Measurements from ENCODE around the gene NUP85.
"Not testable (repeated sequence)": the region's sequence is repeated elsewhere in the genome, so short reads cannot be mapped to it uniquely, and the experiment has no call there.

NUP85 gene

DNA sequence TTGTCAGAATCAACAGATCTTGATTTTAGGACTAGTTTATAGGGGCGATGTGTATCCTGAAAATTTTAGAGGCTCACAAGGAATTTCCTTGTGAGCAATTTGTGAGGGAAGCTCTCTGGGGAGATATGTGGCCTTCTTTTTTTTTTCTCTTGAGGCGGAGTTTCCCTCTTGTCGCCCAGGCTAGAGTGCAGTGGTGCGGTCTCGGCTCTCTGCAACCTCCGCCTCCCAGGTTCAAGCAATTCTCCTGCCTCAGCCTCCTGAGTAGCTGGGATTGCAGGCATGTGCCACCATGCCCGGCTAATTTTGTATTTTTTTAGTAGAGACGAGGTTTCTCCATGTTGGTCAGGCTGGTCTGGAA, 1.6 kb downstream of the NUP85 start:
- not testable (repeated sequence) for DNase-seq

DNA sequence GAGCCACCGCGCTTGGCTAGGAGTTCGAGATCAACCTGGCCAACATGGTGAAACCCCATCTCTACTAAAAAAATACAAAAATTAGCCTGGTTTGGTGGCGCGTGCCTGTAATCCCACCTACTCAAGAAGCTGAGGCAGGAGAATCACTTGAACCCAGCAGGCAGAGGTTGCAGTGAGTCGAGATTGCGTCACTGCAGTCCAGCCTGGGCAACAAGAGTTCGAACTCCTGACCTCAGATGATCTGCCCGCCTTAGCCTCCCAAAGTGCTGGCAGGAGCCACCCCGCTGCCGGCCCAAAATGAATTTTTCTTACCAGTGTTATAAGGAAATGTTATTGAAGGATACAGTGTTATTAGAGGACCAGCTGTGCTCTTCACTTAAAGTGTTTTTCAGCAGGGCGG, 2.3 kb downstream of the NUP85 start:
- DNase-seq, result no peak

DNA sequence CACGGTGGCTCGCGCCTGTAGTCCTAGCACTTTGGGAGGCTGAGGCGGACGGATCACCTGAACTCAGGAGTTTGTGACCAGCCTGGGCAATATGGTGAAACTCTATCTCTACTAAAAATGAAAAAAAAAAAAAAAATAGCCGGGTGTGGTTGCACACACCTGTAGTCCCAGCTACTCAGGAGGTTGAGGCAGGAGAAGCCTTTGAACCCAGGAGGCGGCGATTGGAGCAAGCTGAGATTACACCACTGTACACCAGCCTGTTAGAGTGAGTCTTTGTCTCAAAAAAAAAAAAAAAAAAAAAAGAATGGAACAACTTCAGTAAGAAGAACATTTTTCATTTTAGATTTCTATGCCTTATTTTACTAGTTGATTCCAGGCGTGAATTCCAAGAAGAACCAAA, 2.7 kb downstream of the NUP85 start:
- no peak for DNase-seq

DNA sequence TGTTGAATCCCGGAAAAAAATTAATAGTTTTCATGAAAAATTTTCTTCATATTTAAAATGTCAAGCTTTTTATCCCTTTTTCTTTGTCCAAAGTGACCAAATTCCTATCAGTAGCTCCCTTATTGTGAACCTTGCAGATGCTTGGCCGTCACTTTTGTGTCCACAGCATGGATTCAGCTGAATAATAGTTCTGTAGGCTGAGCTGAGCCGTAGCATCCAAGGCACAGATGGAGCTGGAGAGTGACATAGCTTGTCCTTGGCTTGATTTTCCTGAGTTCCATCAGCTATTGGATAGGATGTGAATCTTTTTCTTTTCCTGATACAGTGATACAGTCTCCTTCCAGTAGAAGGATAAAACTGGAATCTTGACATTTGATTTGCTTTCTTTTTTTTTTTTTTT, 3.6 kb downstream of the NUP85 start:
- DNase-seq, result no peak

DNA sequence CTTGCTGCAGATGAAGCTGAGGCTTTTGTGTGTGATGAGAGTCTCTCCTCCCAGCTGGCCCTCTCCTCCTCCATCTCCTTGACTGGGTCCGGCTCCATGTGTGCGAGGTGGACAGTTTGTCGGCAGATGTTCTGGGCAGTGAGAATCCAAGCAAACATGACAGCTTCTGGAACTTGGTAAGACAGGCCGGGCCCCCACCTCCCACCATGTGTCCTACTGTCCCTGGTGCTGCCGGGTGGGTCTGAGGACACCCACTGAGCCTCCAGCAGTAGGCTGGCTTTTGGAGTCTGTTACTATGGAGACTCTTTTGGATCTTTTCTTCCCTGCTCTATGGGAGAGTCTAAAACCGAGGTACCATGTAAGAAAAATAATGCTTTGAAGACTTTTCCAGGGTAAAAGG, 12.7 kb downstream of the NUP85 start:
- DNase-seq, result no peak

DNA sequence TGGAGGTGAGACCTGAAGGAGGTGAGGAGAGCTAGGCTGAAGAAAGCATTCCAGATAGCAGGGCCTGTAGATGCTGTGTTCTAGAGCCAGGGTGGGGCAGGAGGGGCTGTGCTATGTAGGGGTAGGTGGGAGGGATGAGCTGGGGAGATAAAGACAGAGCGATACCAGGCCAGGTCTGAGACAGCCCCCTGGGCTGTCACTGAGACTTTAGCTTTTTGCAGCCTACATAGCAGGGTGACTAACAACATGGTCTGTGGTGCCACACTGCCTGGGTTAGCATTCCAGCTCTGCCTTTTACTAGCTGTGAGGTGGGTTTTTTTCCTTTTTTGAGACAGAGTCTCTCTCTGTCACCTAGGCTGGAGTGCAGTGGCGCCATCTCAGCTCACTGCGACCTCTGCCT, 14.3 kb downstream of the NUP85 start:
- DNase-seq, result no peak

DNA sequence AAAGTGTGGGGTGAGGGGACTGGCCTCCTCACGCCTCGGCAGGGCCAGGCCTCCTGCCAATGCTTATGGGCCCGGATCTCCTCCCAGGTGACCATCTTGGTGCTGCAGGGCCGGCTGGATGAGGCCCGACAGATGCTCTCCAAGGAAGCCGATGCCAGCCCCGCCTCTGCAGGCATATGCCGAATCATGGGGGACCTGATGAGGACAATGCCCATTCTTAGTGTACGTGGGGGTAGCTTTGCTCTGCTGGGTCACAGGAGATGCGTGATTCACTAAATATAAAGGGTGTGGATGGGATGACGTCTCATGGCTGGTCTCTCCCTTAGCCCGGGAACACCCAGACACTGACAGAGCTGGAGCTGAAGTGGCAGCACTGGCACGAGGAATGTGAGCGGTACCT, 19.5 kb downstream of the NUP85 start:
- no peak for DNase-seq

DNA sequence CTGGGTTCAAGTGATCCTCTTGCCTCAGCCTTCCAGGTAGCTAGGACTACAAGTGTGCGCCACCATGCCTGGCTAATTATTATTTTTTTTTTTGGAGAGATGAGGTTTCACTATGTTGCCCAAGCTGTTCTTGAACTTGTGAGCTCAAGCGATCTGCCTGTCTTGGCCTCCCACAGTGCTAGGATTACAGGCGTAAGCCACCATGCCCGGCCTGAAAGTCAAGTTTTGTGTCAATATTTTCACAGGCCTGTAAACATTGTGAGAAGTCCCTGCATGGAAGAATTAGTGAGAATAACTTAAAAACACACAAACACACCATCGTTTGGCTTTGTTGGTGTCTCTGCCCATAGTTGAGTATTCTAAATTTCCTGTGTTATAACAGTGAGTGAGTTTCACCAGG, 22.2 kb downstream of the NUP85 start:
- DNase-seq, result no peak

DNA sequence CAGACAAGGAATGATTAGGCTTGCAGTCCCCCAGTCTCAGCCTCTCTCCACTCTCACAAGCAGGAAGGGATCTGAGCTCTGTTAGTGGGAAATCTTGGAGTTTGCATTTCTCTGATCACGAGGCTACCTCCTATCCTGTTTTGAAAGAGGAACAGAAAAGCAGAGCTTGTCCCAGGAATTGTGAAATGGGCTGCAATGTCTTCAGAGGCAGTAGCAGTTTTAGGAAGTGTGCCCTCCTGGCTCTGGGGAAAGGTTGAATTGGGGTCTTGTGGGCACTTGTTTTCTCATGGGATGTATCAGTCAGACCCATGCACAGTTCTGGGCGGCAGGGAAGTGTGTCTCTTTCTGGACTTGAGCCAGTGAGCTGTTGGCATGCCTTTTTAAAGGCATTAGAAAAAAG, 22.8 kb downstream of the NUP85 start:
- no peak for DNase-seq

DNA sequence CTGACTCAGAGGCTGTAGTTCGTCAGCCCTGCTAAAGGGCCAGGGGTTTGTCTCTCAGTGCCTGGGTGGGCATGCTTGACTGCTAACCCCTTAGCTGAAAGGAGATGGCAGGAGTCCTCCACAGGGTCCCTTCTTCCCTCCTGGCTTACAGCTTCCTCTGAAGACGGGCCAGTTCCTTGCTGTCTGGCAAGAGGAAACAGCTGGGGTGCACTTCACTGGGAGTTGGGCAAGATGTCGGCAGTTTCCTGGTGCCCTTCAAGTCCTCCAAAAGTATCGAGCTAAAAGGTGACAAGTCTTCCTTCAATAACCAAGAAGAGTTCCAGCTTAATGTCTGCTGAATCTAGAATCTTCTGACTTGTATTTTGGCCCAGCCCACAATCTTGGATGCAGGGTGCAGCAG, 23.4 kb downstream of the NUP85 start:
- no peak for DNase-seq

DNA sequence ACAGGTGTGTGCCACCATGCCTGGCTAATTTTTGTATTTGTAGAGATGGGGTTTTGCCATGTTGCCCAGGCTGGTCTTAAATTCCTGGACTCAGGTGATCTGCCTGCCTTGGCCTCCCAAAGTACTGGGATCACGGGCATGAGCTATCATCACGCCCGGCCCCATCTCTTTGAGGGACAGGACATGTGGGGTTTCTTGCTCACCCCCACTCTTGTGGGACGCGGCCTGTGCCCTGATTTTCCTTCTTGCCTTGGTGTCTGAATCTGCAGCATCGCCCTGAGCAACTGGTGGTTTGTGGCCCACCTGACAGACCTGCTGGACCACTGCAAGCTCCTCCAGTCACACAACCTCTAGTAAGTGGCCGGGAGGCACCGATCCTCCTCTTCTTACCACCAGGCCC, 25.6 kb downstream of the NUP85 start:
- no peak for DNase-seq

DNA sequence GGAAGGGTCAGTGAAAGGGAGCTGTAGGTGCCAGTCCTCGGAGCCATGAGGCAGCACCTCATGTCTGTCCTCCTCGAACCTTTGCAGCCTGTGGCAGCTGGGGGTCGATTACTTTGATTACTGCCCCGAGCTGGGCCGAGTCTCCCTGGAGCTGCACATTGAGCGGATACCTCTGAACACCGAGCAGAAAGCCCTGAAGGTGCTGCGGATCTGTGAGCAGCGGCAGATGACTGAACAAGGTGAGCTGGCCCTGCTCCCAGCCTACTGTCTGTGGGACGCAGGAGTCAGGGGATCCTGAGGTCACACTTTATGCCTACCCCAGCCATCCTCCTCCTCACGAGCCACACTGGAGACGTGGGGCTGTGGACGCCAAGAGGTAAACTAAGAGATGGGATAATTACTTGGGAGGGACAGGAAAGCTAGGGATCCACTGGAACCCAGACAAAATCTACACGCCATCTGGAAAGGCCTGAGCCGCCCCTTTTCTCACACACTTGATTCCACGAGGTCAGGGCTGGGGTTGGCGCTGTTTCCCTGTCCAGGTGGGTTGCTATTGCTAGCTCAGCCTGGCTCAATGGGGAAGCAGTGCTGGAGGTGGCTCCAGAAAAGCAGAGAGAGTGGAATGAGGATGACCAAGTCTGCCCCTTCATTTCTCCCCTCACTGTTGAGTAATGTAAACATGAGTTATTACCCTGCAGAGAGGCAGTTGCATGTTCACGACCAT, 26.4 kb downstream of the NUP85 start:
- no peak for DNase-seq

DNA sequence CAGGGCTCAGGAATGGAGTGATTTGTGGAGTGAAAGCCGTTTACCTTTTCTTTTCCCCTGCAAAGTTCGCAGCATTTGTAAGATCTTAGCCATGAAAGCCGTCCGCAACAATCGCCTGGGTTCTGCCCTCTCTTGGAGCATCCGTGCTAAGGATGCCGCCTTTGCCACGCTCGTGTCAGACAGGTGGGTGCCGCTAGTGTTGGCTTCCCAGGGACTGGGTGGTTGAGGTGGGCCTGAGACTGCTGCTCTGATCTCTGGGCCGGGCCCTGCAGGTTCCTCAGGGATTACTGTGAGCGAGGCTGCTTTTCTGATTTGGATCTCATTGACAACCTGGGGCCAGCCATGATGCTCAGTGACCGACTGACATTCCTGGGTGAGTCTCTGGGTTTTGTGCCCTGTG, 27.3 kb downstream of the NUP85 start:
- DNase-seq, result no peak

DNA sequence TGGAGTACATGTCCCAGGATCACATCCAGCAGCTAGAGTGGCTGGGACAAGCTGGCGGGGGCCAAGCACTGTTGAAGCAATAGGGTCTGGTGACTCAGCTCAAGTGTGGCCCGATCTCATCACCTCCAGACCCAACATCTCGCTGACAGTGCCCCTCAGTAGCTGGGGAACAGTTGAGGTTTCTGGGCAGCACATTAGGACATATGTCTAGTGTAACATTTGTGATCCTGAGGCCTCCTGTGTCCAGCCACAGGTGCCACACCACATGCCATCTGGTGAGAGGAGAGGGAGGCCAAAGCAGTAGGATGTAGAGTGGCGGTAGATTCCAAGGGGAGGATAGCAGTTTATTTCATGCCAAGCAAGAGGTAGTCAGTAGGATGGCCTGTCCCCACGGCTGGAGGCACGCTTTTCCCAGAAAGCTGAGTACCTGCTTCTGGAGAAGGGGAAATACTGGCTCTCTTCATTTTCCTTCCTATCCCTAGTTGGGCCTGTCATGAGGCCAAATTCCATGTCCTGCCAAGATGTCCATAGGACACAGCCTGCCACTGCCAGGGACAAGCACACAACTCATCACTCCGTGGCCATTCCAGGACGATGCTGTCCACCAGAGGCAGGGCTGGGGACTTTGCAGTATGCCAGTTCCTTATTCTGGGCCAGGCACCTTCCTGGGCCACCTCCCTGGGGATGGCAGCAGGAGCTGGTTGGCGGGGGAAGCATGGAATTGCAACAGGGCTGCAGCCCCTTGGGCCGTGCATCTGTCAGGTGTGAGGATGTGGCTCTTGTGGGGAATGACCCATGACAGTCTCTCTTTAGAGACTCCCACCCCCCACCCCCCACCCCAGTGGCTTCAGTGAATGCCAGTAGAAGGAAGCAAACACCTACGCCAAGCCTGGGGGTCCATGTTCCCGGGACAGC, 31.9 kb downstream of the NUP85 start:
- DNase-seq, result no peak

DNA sequence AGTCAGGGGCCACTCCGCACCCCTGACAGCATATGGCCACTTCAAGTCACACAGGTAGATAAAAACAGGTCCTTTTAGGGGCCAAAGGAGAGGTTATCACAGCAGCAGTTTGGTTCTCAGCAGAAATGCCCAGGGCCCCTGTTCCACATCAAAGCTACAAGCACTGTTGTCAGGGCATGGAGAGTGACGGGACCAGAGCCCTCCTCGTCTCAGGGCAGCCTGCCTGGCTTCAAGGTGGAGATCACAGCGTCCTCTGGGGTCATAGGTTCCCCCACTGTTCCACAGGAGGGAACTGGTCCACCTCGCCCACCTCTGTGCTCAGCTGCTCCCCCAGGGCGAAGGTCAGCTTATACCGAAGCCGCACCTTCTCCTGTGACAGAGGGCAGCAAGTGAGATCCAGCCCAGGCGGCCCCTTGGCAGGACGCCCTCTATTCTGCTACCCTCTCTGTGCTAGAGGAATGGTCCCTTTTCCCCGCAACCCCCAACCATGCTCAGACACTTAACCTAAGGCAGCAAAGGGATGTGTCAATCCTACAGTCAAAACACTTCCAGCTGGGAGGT, 32.6 kb downstream of the NUP85 start:
- DNase-seq, result no peak

DNA sequence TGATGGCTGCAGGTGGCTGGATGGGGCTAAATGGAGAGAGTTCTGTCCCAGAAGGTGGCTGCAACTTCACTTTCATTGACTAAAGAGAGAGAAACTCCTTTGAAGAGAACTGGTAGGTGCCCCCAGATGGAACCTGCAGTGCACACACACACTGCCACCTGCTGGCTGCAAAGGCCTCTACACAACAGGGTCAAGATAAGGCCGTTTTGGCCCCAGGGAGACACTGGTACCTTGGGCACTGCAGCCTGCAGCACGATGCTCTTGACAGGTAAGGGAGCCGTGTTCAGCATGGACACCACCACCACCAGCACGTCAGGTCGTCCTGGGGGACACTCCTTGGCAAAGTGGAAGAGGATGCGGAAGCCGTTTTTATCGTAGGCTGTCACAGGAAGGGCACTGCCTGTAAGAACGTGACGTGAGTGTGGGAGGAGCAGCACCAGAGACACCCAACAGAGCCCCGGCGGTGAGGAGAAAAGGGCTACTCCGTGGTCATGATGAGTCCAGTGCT, 33.3 kb downstream of the NUP85 start:
- peak; percentile 69 for DNase-seq

DNA sequence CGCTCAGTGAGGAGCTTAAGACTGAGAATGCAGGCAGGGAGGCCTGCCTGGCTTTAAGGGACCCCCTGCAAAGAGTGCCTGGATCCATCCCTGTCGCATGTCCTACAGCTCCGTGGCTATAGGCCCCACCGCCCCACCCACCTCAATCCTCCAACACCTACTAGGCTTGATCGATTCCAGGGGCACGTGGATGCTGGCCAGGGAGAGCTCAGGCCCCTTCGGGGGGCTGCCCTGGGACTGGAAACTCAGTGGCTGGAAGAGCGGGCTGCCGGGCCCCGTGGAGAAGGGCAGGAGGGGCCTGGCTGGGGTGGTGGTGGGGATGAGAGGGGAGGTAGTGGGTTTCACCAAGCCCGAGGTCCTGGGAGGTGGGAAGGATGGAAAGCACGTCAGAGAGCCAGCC, 33.7 kb downstream of the NUP85 start:
- no peak for DNase-seq

DNA sequence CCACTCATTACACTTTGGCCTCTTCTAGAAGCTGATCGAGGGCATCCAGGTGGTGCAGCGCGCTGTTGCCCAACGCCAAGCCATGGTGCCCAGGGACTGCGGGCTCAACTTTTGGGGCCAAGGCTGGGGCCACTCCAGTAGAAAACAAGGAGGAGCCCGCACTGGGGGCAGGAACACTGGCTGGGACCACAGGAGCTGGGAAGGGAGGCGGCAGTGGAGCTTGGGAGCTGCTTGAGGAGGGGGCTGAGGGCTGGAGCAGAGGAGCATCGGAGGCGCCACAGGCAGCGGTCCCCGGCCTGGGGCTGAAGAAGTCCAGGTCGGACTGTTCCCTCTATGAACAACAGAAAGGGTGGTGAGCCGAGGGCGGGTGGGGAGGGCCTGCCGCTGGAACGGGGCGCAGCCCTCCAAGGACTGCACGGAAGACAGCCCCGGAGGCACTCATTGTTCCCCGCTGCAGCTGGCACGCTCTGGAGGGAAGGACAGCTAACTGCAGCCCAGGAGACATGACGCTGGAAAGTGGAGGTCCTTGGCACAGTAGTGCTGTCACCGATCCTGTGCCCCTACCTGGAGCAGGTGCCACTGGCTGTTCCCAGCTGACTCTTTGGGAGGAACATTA, 34.4 kb downstream of the NUP85 start:
- DNase-seq, result no peak

DNA sequence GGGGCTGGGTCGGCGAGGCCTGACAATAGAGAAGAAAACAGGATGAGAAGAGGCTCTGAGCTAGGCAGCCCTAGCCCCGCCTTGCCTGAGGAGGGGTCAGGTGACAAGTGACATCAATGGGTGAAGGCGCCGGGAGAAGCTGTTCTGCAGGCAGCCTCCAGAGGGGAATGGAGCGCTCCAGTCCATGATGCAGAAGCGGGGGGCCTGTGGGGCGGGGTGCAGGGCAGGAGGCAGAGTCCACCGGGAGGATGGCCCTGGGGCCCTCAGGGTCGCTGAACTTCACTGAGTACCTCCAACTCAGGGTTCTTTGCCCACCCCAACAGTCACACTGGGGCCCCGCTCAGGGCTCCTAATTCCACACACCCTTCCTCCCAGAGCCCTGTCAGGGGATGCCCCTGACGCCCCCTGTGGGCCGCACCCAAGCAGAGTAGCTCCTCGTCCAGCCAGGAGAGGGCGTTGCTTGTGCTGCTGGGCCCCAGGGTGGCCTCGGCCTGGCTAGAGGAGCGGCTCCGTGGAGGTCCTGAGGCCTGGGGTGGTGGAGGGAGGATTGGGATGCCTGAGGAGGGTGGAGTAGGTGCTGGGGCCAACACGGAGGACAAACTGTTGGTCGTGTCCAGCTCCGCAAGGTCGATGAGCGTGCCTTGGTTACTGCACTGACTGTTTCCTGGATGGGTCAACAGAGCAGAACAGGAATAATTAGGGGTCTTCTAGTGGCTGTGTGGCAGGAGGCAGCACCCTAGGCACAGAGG, 35.1 kb downstream of the NUP85 start:
- DNase-seq, result peak; percentile 51

DNA sequence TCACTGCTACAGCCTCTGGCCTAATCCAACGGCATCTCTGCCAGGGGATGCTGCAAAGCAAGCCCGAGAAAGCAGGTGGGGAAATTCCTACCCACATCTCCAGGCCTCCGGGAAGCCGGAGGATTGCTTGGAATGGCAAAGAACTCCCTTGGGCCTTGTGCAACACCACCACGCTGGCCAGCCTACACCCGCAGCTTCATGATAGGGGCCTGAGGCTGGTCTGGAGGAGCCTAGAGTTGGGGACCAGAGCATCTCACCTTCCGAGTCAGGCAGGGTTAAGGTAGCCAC, 35.6 kb downstream of the NUP85 start:
- no peak for DNase-seq

DNA sequence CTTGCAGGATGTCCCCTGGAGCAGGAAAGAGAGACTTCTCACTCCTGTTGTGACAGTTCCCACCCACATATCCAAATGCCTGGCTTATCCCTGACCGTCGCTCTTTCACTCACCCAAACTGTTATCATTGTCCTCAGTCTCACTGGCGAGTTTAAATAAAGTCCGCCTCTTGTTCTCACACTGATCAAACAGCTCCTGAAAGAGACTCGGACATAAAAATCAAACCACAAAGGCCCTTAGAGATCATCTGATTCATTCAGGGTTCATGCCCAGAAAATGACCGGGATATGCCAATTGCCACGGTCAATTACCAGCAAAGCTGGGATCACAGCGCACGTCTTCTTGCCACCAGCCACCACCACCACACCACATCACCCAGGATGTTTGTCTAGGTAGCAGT, 36.0 kb downstream of the NUP85 start:
- no peak for DNase-seq

DNA sequence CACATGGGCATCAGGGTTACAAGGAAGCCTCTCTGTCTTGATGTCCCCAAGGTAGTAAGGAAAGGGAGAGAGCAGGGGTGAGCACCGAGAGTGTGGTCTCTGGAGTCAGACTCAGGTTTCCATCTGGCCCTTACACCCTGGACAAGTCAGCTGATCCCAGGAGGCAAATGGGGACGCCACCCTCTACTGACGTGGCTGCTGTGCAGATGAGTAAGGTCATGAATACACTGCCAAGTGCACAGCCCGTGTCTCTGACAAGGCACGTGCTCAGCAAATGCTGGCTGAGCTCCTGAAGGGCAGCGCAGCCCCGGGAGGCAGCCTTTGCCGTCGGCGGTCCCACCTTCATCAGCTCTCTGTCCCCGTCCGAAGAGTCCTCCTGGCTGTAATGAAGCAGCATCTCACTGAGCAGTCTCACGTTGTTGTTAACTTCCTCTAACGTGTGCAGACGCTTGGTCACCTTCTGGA, 36.5 kb downstream of the NUP85 start:
- DNase-seq, result peak; percentile 19

Data from CD4-positive, alpha-beta T cell treated with Interleukin-17A for 4 hours (primary cell).